SK-N-MC (cell line): ENCODE measurements around the gene ZNF521.

ENCODE experiments used
- DNase-seq: peaks from one replicate; pipeline ENCODE4 v3.0.0-alpha.2; 2011; ENCODE audit warnings: low read depth, low spot score
- H3K27ac ChIP-seq: fragments of 200-600 bp; sonication (generic); 2 replicates; pipeline ENCODE4 v1.5.1; 2016; ENCODE audit warnings: mixed run types
- H3K36me3 ChIP-seq: fragments of 200-600 bp; sonication (generic); 2 replicates; pipeline ENCODE4 v1.6.1; 2017; ENCODE audit warnings: antibody characterized with exemption, low read length, mixed read lengths; ENCODE audit not compliant: insufficient read depth
- H3K4me3 ChIP-seq: fragments of 200-600 bp; sonication (generic); 2 replicates; pipeline ENCODE4 v1.5.1; 2016
- H3K9ac ChIP-seq: fragments of 200-600 bp; sonication (generic); 2 replicates; pipeline ENCODE4 v1.8.0; 2017; ENCODE audit warnings: mixed run types, mixed read lengths; ENCODE audit not compliant: insufficient read length
- H3K9me3 ChIP-seq: fragments of 200-600 bp; sonication (generic); 2 replicates; pipeline ENCODE4 v1.6.1; 2017; ENCODE audit warnings: low read depth, mild to moderate bottlenecking, antibody characterized with exemption, low read length, moderate library complexity, mixed read lengths
- EZH2 ChIP-seq: fragments of 200-600 bp; sonication (generic); IDR thresholded peaks from one replicate; pipeline ENCODE4 v1.6.1; 2017; ENCODE audit warnings: antibody characterized with exemption
- FOXP2 ChIP-seq: optimal IDR thresholded peaks from 2 replicates; pipeline ENCODE3; 2011; ENCODE audit warnings: mild to moderate bottlenecking, moderate library complexity; ENCODE audit not compliant: insufficient read depth; ENCODE audit errors: extremely low read length, control extremely low read depth
- POLR2AphosphoS5 ChIP-seq: IDR thresholded peaks from 2 replicates; pipeline ENCODE4 v1.6.1; 2012; ENCODE audit warnings: mild to moderate bottlenecking, low read depth, low read length, borderline replicate concordance

Gene ZNF521

DNA sequence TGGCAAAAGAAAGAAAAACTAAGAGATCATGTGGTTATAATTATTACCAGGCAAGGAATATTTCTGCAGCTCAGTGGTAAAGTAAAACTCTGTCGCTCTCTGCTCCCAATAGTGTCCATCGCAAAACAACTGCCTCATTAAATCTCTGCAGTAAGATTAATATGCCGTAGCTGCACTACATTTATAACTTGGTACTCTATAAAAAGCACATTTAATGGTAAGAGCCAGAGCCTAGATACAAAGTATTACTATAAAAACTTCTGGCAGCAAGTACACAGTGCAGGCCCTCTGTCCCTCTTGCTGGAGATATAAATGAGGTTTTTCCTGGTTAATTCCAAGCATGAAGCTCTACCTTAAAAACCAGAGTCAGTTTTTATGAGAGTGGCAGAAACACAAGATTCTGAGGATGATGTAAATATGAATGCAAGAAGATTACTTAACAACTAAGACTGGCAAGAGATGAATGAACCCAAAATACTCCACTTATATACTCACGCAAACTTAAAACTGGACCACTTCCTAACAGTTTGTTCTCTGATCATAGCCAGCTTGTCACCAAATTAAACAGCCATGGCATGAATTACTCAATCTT, 25.5 kb downstream of the ZNF521 start:
- DNase-seq = no peak
- no peaks in the 10 kb centered on the region for H3K36me3 ChIP-seq
- no peak overlapping the region for H3K9ac ChIP-seq
- no peak for TF ChIP-seq EZH2
- TF ChIP-seq FOXP2 = no peak
- no peak for TF ChIP-seq POLR2AphosphoS5
- no peak overlapping the region for H3K27ac ChIP-seq
- no peak overlapping the region for H3K4me3 ChIP-seq
- no peaks in the 10 kb centered on the region for H3K9me3 ChIP-seq

GRCh38 chr18:25322806-25323205, 29.2 kb downstream of the ZNF521 start:
- H3K27ac ChIP-seq = no peak overlapping the region
- DNase-seq = no peak
- no peaks in the 10 kb centered on the region for H3K9me3 ChIP-seq
- H3K36me3 ChIP-seq = no peaks in the 10 kb centered on the region
- TF ChIP-seq FOXP2 (no peak), EZH2 (no peak), POLR2AphosphoS5 (no peak)
- H3K9ac ChIP-seq = no peak overlapping the region
- no peak overlapping the region for H3K4me3 ChIP-seq

- Histone ChIP-seq H3K9me3 (no peaks in the 10 kb centered on the region), H3K4me3 (no peak overlapping the region), H3K9ac (no peak overlapping the region), H3K27ac (no peak overlapping the region), H3K36me3 (no peaks in the 10 kb centered on the region)
- no peak for TF ChIP-seq POLR2AphosphoS5
- TF ChIP-seq EZH2 = no peak
- no peak for TF ChIP-seq FOXP2
- no peak for DNase-seq
These were observed 35.5 kb downstream of the ZNF521 start for GRCh38 chr18:25316381-25317018.

DNA sequence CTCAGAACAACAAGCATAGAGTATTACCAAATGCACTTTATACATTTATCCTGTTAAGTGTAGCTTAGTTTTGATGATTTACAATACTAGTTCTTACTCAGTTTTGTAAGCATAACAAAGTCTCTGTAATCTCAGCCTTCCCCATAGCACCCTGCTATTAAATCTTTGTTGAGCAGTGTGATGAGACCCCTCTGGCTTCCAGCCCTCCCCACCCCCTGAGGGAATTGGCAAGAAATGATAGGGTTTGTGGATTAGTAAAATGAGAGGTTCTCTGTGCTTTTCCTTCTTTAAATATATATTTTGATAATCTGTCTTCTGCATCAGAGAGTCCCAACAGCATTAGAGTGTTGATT, 37.2 kb downstream of the ZNF521 start:
- Histone ChIP-seq H3K4me3 (no peak overlapping the region), H3K9ac (no peak overlapping the region), H3K27ac (no peak overlapping the region), H3K36me3 (no peaks in the 10 kb centered on the region), H3K9me3 (no peaks in the 10 kb centered on the region)
- DNase-seq = no peak
- TF ChIP-seq EZH2 (no peak), POLR2AphosphoS5 (no peak), FOXP2 (no peak)

DNA sequence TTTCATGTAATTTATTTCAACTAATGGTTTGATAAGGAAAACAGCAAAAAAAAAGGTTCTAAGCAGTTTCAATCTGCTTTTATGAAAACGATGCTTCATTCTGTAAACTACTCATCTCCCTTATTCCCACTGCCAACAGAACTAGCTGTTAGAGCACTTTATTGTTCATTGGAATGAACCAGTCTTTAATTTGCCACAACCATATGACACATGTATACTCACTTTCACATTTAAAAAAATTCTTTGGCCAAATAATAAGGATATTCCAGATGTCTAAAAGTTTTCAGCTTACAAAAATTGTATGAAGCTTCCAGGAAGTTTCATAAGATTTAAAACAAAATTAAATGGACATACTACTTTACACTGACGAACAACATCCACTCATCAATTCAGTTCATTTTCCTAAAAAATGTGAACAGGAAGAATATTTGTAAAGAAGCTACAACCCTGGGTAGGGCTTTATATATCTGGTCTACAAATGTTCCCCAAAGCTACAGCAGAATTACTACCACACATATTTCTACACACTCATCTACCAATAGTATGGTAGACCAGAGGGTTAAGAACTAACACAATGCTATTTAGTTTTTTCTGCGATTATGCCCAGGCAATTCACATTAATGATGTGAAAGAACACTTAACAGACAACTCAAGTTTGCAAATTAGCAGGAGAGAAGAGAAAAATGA, 37.7 kb downstream of the ZNF521 start:
- Histone ChIP-seq H3K9me3 (no peaks in the 10 kb centered on the region), H3K27ac (no peak overlapping the region), H3K36me3 (no peaks in the 10 kb centered on the region), H3K9ac (no peak overlapping the region), H3K4me3 (no peak overlapping the region)
- TF ChIP-seq FOXP2 (no peak), EZH2 (no peak), POLR2AphosphoS5 (no peak)
- DNase-seq = no peak

DNA sequence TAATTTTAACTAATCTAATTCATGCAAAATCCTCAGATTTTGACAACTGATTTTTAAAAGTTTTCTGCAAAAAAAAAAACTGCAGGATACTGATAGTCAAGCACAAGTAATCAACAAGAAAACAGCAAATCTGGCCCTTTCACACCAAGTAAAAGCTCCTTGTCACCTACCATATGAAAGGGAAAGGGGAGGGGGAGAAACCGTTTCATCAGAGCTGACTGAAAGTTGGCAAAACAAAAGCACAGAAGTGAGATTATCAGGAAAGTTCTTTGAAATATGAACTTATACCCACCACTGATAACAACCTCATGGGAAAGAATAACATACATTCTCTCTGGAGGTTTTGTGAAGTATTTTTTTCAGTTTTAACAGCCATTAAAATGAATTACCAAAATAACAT, 38.7 kb downstream of the ZNF521 start:
- no peak for TF ChIP-seq POLR2AphosphoS5
- TF ChIP-seq EZH2 = no peak
- no peak for TF ChIP-seq FOXP2
- Histone ChIP-seq H3K9me3 (no peaks in the 10 kb centered on the region), H3K36me3 (no peaks in the 10 kb centered on the region), H3K4me3 (no peak overlapping the region), H3K9ac (no peak overlapping the region), H3K27ac (no peak overlapping the region)
- no peak for DNase-seq

DNA sequence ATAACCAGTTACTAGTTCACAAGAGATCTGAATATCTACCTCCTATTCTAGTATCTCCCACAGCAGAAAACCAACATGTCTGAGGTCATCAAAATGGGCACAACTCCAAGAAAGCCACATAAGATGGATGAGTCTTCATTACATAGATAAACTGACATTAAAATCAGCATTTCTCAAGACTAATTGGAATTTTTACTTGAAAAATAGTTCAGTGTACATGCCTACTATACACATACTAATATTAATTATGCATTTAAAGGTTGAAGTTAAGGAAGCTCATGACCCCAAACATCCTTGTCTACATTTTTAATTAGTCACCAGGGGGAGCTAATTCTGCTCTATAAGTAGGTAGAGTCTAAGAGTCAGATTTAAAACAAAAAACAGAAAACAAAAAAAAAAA, 41.9 kb downstream of the ZNF521 start:
- Histone ChIP-seq H3K4me3 (no peak overlapping the region), H3K9me3 (no peaks in the 10 kb centered on the region), H3K36me3 (no peaks in the 10 kb centered on the region), H3K27ac (no peak overlapping the region), H3K9ac (no peak overlapping the region)
- TF ChIP-seq POLR2AphosphoS5 = no peak
- TF ChIP-seq FOXP2 = no peak
- TF ChIP-seq EZH2 = no peak
- DNase-seq = no peak

- DNase-seq = no peak
- Histone ChIP-seq H3K4me3 (no peak overlapping the region), H3K27ac (no peak overlapping the region), H3K9ac (no peak overlapping the region), H3K36me3 (no peaks in the 10 kb centered on the region), H3K9me3 (no peaks in the 10 kb centered on the region)
- no peak for TF ChIP-seq EZH2
- TF ChIP-seq POLR2AphosphoS5 = no peak
- TF ChIP-seq FOXP2 = no peak
These were observed 43.6 kb downstream of the ZNF521 start for GRCh38 chr18:25308381-25308780.
